ENCODE data around the gene MEGF11.

Gene MEGF11

DNA sequence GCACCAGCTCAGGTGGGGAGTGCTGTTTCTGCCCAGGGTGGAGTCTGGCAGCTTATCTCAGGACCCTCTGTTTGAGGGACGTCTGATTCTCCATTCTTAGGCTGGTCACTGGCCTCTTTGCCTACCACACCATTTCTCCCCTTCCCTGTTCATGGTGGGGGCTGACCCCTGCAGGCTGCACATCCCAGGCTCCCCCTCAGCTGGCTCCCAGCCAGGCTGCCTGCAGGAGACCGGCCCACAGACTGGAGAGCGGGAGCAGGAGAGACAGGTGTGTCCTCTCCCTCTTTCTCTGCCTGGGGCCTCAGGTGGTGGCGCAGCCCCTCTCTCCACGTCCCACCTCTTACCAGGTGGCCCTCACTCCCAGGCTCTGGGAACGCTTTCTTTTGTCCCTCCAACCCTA lies 323.4 kb downstream of the MEGF11 start:
- Histone ChIP-seq H3K4me1 (ENCODE audit: control insufficient read depth, insufficient read depth, low read length) (no peaks in the 10 kb centered on the region), H3K4me2 (ENCODE audit: low read length) (no peak overlapping the region)

DNA sequence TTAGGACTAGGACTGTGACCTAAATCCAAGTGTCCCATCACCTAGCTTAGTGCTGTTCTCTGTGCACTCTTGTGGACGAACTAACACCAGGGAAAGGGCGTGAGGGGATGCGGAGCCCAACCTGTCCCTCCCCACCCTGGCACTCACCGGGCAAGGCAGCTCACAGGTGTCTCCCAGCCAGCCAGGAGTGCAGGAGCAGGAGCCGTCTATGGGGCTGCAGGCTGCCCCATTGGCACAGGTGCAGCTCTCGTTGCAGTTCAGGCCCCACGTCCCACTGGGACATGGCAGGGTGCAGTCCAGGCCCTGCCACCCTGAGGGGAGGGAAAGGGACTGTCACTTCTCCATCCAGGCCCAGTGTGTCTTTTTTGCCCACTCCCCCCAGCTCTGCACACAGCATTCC lies 324.0 kb downstream of the MEGF11 start:
- Histone ChIP-seq H3K27me3 (ENCODE audit: control insufficient read depth, insufficient read depth, low read length) (no peaks in the 10 kb centered on the region), H3K9me3 (replicated peaks; ENCODE audit: low read length) (no peaks in the 10 kb centered on the region), H3K36me3 (ENCODE audit: insufficient read depth, low read length) (no peaks in the 10 kb centered on the region), H3K4me1 (ENCODE audit: control insufficient read depth, insufficient read depth, low read length) (no peaks in the 10 kb centered on the region), H3K4me3 (ENCODE audit: low read length) (no peak overlapping the region), H3K9ac (ENCODE audit: low read depth, low read length) (no peak overlapping the region), H3K4me2 (ENCODE audit: low read length) (no peak overlapping the region)

More for the DNA sequence above, 323.4 kb downstream of the MEGF11 start:
- Histone ChIP-seq H3K9ac (ENCODE audit: low read depth, low read length) (no peak overlapping the region), H3K36me3 (ENCODE audit: insufficient read depth, low read length) (no peaks in the 10 kb centered on the region), H3K4me3 (ENCODE audit: low read length) (no peak overlapping the region), H3K27me3 (ENCODE audit: control insufficient read depth, insufficient read depth, low read length) (no peaks in the 10 kb centered on the region), H3K9me3 (replicated peaks; ENCODE audit: low read length) (no peaks in the 10 kb centered on the region)

DNA sequence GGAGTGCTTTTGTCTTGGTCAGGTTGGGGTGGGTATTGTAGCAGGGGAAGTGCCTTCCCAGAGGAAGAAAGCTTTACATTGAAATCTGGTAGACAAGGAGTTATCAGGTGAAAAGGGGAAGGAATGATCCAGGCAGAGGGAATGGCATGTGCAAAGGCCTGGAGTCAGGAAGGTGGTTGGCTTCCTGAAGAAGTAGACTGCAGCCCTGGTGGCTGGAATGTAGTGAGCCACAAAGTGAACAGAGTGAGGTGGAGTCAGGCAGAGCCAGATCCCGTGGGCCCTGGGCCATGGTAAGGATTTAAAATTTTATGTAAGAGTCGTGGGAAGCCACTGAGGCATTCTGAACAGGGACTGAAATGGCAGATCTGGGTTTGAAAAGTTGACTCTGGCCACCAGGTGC lies 326.0 kb downstream of the MEGF11 start:
- no peak overlapping the region for H3K4me2 ChIP-seq (ENCODE audit: low read length)
- no peaks in the 10 kb centered on the region for H3K9me3 ChIP-seq (replicated peaks; ENCODE audit: low read length)
- no peak overlapping the region for H3K4me3 ChIP-seq (ENCODE audit: low read length)
- H3K9ac ChIP-seq (ENCODE audit: low read depth, low read length), result no peak overlapping the region
- no peaks in the 10 kb centered on the region for H3K27me3 ChIP-seq (ENCODE audit: control insufficient read depth, insufficient read depth, low read length)
- H3K36me3 ChIP-seq (ENCODE audit: insufficient read depth, low read length), result no peaks in the 10 kb centered on the region
- H3K4me1 ChIP-seq (ENCODE audit: control insufficient read depth, insufficient read depth, low read length), result no peaks in the 10 kb centered on the region

DNA sequence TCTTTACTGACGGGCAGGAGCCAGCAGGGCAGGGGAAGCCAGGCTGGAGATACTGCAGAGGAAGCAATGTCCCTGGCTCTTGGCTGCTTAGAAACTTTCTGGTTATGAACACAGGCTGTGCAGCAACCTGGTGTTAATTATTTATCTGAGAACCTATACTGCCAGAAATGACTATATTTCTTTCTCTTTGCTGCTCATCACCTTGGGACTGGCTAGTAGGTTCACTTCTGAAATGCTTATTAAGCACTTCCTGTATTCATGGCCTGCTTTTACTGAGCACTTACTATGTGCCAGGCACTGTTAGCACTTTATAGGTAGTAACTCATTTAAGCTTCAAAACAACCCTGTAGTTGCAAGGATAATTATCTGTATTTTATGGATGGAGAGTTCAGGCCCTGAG lies 326.7 kb downstream of the MEGF11 start:
- Histone ChIP-seq H3K4me3 (ENCODE audit: low read length) (no peak overlapping the region), H3K9me3 (replicated peaks; ENCODE audit: low read length) (no peaks in the 10 kb centered on the region), H3K4me1 (ENCODE audit: control insufficient read depth, insufficient read depth, low read length) (no peaks in the 10 kb centered on the region), H3K27me3 (ENCODE audit: control insufficient read depth, insufficient read depth, low read length) (no peaks in the 10 kb centered on the region), H3K4me2 (ENCODE audit: low read length) (no peak overlapping the region), H3K9ac (ENCODE audit: low read depth, low read length) (no peak overlapping the region), H3K36me3 (ENCODE audit: insufficient read depth, low read length) (no peaks in the 10 kb centered on the region)

DNA sequence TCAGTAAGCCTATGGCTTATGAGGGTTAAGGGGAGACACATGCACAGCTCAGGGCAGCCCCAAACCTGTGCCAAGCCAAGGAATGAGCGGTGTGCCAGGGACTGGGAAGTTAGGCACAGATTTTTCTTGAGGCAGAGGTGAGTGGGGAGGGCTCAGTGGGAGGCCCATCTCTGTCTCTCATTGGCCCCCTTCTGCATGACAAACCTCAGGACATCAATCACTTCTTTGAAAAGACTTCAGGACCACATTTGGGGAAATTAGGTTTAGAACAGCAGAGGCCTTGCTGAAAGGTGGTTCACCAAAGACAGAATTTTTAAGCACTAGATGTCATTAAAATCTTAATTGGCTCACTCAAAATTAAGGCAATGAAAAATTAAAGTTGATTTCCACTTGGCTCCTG lies 327.1 kb downstream of the MEGF11 start:
- Histone ChIP-seq H3K4me2 (ENCODE audit: low read length) (no peak overlapping the region), H3K4me3 (ENCODE audit: low read length) (no peak overlapping the region), H3K4me1 (ENCODE audit: control insufficient read depth, insufficient read depth, low read length) (no peaks in the 10 kb centered on the region), H3K27me3 (ENCODE audit: control insufficient read depth, insufficient read depth, low read length) (no peaks in the 10 kb centered on the region), H3K9me3 (replicated peaks; ENCODE audit: low read length) (no peaks in the 10 kb centered on the region), H3K36me3 (ENCODE audit: insufficient read depth, low read length) (no peaks in the 10 kb centered on the region), H3K9ac (ENCODE audit: low read depth, low read length) (no peak overlapping the region)

DNA sequence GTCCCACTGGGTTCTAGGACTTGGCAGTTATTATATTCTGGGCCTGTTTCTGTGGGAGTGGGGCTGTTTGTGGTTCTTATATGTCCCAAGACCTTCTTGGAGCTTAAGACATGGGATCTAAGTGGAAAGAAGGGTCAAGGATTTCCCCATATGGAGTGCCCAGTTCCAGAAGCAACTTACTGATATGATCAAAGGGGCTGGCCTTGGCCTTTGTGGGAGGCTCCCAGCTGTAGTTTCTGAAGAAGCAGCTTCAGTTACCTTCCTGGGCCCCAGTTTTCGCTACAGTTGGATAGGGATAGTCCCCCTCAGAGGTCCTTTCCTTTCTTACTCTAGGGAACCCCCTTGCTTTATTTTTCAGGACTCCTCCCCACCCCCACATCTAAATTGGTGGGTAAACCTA lies 328.2 kb downstream of the MEGF11 start:
- H3K9ac ChIP-seq (ENCODE audit: low read depth, low read length), result no peak overlapping the region
- no peaks in the 10 kb centered on the region for H3K4me1 ChIP-seq (ENCODE audit: control insufficient read depth, insufficient read depth, low read length)
- no peak overlapping the region for H3K4me3 ChIP-seq (ENCODE audit: low read length)
- H3K4me2 ChIP-seq (ENCODE audit: low read length), result no peak overlapping the region
- no peaks in the 10 kb centered on the region for H3K27me3 ChIP-seq (ENCODE audit: control insufficient read depth, insufficient read depth, low read length)
- H3K36me3 ChIP-seq (ENCODE audit: insufficient read depth, low read length), result no peaks in the 10 kb centered on the region
- no peaks in the 10 kb centered on the region for H3K9me3 ChIP-seq (replicated peaks; ENCODE audit: low read length)

DNA sequence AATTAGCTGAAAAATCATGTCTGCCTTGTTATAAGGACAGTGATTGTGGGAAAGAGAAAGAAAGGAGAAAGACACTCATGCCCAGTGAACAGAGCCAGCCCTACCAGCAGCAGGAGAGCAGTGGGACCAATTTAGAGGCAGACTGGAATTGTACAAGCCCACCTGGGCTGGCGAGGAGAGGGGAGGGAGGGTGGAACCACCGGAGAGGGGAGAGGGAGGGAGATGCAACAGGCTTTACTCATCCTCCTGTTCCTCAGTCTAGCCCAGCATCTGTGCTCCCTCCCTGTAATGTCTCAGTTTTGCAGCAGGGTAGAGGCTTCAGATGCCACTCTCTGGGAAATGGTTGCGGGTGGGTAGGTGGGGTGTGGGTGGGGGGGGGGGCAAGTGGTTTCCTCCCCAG lies 329.5 kb downstream of the MEGF11 start:
- H3K9me3 ChIP-seq (replicated peaks; ENCODE audit: low read length), result no peaks in the 10 kb centered on the region
- no peaks in the 10 kb centered on the region for H3K4me1 ChIP-seq (ENCODE audit: control insufficient read depth, insufficient read depth, low read length)
- no peaks in the 10 kb centered on the region for H3K27me3 ChIP-seq (ENCODE audit: control insufficient read depth, insufficient read depth, low read length)
- H3K4me3 ChIP-seq (ENCODE audit: low read length), result no peak overlapping the region
- peaks cover under 1% of the 10 kb centered on the region for H3K36me3 ChIP-seq (ENCODE audit: insufficient read depth, low read length)
- H3K9ac ChIP-seq (ENCODE audit: low read depth, low read length), result no peak overlapping the region
- H3K4me2 ChIP-seq (ENCODE audit: low read length), result no peak overlapping the region

DNA sequence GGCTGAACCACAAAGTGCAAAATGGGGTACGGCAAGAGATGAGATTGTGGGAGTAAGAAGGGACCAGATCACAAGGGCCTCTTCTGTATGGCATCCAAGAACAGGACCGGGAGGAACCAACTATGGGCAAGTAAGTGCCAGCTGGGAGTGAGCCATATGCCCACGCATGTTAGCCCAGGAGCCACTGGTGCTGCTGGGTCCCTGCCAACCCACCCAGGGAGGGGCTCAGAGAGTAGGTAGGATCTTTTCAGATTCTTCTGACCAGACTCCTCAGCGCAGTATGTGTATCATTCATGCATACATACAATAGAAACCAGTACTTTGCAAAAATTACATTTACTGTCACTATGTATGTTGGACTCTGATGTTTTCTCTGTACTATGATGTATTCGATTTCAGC lies 330.3 kb downstream of the MEGF11 start:
- Histone ChIP-seq H3K4me3 (ENCODE audit: low read length) (no peak overlapping the region), H3K36me3 (ENCODE audit: insufficient read depth, low read length) (peaks cover 3% of the 10 kb centered on the region), H3K9me3 (replicated peaks; ENCODE audit: low read length) (no peaks in the 10 kb centered on the region), H3K4me1 (ENCODE audit: control insufficient read depth, insufficient read depth, low read length) (no peaks in the 10 kb centered on the region), H3K27me3 (ENCODE audit: control insufficient read depth, insufficient read depth, low read length) (no peaks in the 10 kb centered on the region), H3K9ac (ENCODE audit: low read depth, low read length) (no peak overlapping the region), H3K4me2 (ENCODE audit: low read length) (no peak overlapping the region)

DNA sequence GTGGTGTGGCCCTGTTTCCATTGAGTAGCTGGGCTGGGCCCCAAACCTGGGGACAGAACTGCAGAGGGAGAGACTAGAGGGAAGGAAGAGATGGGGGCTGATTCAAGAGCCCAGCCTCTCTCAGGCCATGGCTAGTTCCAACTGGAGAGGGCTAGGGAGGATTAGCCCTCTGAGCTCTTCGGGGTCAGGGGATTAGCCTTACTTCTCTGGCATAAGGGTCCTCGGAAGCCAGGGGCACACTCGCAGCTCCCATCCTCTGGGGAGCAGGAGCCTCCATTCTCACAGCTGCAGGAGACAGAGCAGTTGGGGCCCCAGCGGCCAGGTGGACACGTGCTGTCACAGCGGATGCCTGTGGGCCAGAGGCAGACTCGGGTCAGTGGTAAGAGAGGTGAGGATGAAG lies 330.9 kb downstream of the MEGF11 start:
- Histone ChIP-seq H3K9ac (ENCODE audit: low read depth, low read length) (no peak overlapping the region), H3K4me1 (ENCODE audit: control insufficient read depth, insufficient read depth, low read length) (no peaks in the 10 kb centered on the region), H3K4me2 (ENCODE audit: low read length) (no peak overlapping the region), H3K36me3 (ENCODE audit: insufficient read depth, low read length) (peaks cover 3% of the 10 kb centered on the region), H3K4me3 (ENCODE audit: low read length) (no peak overlapping the region), H3K27me3 (ENCODE audit: control insufficient read depth, insufficient read depth, low read length) (no peaks in the 10 kb centered on the region), H3K9me3 (replicated peaks; ENCODE audit: low read length) (no peaks in the 10 kb centered on the region)

DNA sequence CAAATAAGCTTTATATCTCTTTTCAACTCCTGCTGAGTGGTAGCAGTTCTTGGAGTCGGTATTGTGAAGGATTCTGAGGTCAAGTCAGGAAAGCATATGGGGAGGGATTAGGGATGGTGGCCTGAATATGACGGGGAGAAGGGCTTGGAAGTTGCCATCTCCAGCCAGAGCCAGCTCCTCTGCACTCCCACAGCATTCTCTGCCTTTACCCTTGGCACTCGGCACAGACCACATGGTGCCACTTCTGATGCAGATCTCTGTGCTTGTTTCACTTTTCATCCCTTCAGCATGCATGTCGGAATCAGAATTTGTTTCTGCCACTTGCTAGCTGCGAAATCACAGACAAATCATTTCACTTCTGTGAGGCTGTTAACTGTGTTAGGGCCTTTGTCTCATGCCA lies 331.8 kb downstream of the MEGF11 start:
- Histone ChIP-seq H3K4me3 (ENCODE audit: low read length) (no peak overlapping the region), H3K4me1 (ENCODE audit: control insufficient read depth, insufficient read depth, low read length) (peaks cover 4% of the 10 kb centered on the region), H3K4me2 (ENCODE audit: low read length) (no peak overlapping the region), H3K9me3 (replicated peaks; ENCODE audit: low read length) (no peaks in the 10 kb centered on the region), H3K36me3 (ENCODE audit: insufficient read depth, low read length) (peaks cover 3% of the 10 kb centered on the region), H3K27me3 (ENCODE audit: control insufficient read depth, insufficient read depth, low read length) (no peaks in the 10 kb centered on the region), H3K9ac (ENCODE audit: low read depth, low read length) (no peak overlapping the region)

DNA sequence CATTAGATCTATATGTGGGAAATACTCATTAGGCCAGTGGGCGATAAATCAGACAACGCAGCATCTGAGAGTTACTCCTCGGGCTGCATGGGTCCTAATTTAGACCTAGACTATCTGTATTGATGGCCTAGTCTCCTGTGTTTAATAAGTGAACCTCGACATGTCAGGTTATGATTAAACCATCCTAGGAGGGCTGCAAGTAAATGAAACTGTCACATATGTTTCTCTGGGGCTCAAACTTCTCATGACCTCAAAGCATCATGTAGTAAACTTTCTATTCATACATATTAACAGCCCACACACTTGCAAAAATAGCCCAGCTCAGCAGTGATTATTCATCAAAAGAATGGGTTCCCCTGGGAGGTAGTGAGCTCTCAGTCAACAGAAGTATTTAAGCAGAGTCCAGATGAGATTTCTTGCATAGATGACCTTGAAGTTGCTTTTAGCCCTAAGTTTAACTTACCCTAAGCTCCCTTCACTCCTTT lies 332.7 kb downstream of the MEGF11 start:
- no peak overlapping the region for H3K9ac ChIP-seq (ENCODE audit: low read depth, low read length)
- no peaks in the 10 kb centered on the region for H3K27me3 ChIP-seq (ENCODE audit: control insufficient read depth, insufficient read depth, low read length)
- H3K4me1 ChIP-seq (ENCODE audit: control insufficient read depth, insufficient read depth, low read length), result peaks cover 6% of the 10 kb centered on the region

DNA sequence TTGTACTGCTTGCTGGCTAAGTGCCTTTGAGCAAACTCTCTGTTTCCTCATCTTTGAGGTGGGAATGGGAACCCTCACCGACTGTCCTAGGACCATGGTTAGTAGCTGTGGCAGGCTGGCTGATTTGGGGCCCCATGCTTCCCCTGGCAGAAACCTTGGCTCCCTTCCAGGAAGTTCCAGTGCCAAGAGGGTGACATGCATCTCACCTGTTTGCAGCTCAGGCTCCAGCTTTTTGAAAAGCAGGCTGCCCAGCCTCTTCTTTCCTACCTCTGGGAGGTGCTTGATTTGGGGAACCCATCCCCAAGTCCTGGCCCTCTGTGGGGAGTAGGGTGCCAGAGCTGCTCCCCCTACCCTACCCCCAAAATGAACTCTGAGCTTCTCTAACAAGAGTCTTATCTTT lies 333.4 kb downstream of the MEGF11 start:
- no peaks in the 10 kb centered on the region for H3K9me3 ChIP-seq (replicated peaks; ENCODE audit: low read length)

More for the DNA sequence above, 332.7 kb downstream of the MEGF11 start:
- Histone ChIP-seq H3K36me3 (ENCODE audit: insufficient read depth, low read length) (peaks cover 3% of the 10 kb centered on the region), H3K4me3 (ENCODE audit: low read length) (no peak overlapping the region), H3K9me3 (replicated peaks; ENCODE audit: low read length) (no peaks in the 10 kb centered on the region), H3K4me2 (ENCODE audit: low read length) (no peak overlapping the region)

More for the DNA sequence above, 333.4 kb downstream of the MEGF11 start:
- no peak overlapping the region for H3K4me2 ChIP-seq (ENCODE audit: low read length)
- no peaks in the 10 kb centered on the region for H3K27me3 ChIP-seq (ENCODE audit: control insufficient read depth, insufficient read depth, low read length)
- H3K36me3 ChIP-seq (ENCODE audit: insufficient read depth, low read length), result peaks cover 3% of the 10 kb centered on the region
- H3K4me3 ChIP-seq (ENCODE audit: low read length), result no peak overlapping the region
- peaks cover 6% of the 10 kb centered on the region for H3K4me1 ChIP-seq (ENCODE audit: control insufficient read depth, insufficient read depth, low read length)
- no peak overlapping the region for H3K9ac ChIP-seq (ENCODE audit: low read depth, low read length)
